Ishikawa (cell line): ENCODE data around the gene ADCY7.
A peak's percentile ranks its signal among the peaks of the same experiment; 100 is the strongest.

ENCODE experiments used
- CEBPB ChIP-seq: IDR thresholded peaks from 2 replicates; pipeline ENCODE4 v1.6.1; 2012
- CREB1 ChIP-seq: IDR thresholded peaks from 2 replicates; pipeline ENCODE4 v1.6.1; 2012; ENCODE audit warnings: low read depth
- EGR1 ChIP-seq: IDR thresholded peaks from 2 replicates; pipeline ENCODE4 v1.6.1; 2012
- EP300 ChIP-seq: IDR thresholded peaks from 2 replicates; pipeline ENCODE4 v1.6.1; 2012; ENCODE audit warnings: borderline replicate concordance
- FOXM1 ChIP-seq: IDR thresholded peaks from 2 replicates; pipeline ENCODE4 v1.6.1; 2012; ENCODE audit warnings: low read depth, borderline replicate concordance
- NFIC ChIP-seq: IDR thresholded peaks from 2 replicates; pipeline ENCODE4 v1.6.1; 2012
- RAD21 ChIP-seq: IDR thresholded peaks from 2 replicates; pipeline ENCODE4 v1.6.1; 2012; ENCODE audit warnings: low read depth
- REST ChIP-seq: IDR thresholded peaks from 2 replicates; pipeline ENCODE4 v1.6.1; 2012; ENCODE audit warnings: low read depth, mild to moderate bottlenecking
- TAF1 ChIP-seq: IDR thresholded peaks from 2 replicates; pipeline ENCODE4 v1.6.1; 2012; ENCODE audit warnings: low read depth, mild to moderate bottlenecking
- TCF12 ChIP-seq: IDR thresholded peaks from 2 replicates; pipeline ENCODE4 v1.6.1; 2012; ENCODE audit warnings: low read depth
- TEAD4 ChIP-seq: IDR thresholded peaks from 2 replicates; pipeline ENCODE4 v1.6.1; 2012
- USF1 ChIP-seq: IDR thresholded peaks from 2 replicates; pipeline ENCODE4 v1.6.1; 2012
- YY1 ChIP-seq: IDR thresholded peaks from 2 replicates; pipeline ENCODE4 v1.6.1; 2012; ENCODE audit warnings: low read depth
- ZBTB7A ChIP-seq: IDR thresholded peaks from 2 replicates; pipeline ENCODE4 v1.6.1; 2012; ENCODE audit warnings: low read depth
- TF ChIP-seq, protein P1 (sequence below): IDR thresholded peaks from 2 replicates; pipeline ENCODE4 v1.6.1; 2012

ADCY7 gene

DNA sequence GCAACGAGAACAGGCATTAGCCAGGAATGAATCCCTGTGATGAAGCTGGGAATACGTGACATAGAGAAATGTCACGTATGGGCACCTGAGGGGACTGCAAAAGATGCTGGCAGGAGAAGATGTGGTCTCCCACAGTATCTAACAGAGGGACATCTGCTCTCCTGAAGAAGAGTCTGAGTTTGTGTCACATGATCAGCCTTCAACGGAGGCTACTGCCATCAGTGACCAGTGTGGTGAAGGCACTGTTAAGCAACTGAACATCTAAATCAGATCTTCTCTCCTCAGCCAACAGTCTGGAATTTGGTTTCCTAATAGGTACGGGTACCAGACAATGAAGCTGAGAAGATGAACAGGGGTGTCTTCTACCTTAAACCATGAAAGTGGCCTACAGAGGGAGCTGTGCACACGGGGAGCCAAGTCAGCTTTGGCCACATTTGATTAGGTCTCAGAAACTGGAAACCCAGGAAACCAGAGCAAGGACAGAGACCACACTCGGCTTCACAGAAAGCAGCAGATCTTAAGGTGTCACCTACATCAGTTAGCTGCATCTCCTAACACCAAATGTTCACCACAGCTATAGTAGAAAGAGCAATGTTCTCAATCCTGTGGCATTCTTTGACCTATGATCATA is 60.6 kb downstream of the ADCY7 start:
- TF ChIP-seq TCF12 (no peak), TAF1 (no peak), RAD21 (peak; percentile 40)

DNA sequence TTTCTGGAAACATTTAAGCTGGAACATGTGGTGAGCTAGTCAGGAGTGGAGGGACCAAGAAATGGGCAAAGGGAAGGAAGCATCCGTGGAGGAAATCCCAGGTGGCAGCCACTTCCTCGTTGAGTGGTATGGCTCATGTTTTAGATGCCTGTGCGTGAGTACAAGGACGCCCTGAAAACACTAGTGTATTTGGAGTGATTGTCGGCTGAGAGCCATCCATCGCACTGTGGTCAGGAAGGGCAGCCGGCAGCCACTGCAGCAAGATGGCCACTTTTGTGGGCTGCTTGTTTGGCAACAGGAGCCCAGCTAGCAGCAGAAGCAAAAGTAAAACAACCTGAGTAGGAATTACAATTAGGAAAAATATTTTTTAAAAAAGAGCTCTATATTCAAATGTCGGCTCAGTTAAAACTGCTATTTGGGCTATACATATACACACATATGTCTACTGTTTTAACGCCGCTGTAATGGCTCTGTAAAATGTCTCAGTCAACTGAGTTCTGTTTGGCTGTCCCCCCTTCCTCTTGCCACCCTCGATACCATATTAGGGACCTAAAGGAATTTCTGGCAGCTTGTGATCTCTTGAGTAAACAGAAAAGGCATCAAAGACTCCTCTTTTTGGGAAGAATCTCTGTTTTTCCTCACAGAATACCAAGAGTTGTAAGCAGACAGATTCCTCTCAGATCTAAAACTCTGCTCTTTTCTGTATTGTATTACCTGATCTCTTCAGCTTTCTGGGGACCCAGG is 63.3 kb downstream of the ADCY7 start:
- TF ChIP-seq TAF1 (no peak), NFIC (no peak), YY1 (no peak), FOXM1 (no peak), TEAD4 (no peak)

DNA sequence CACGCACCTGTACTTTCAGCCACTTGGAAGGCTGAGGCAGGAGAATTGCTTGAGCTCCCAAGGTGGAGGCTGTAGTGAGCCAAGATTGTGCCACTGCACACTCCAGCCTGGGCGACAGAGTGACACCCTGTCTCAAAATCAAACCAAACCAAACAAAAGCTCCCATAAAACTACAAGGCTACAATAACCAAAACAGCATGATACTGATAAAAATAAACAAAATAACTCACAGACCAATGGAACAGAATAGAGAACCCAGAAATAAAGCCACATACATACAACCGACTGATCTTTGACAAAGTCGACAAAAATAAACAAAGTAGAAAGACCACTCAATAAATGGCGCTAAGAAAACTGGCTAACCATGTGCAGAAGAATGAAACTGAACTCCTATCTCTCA is 65.2 kb downstream of the ADCY7 start:
- TF ChIP-seq TCF12: no peak
- TF ChIP-seq CEBPB: no peak
- no peak for TF ChIP-seq CREB1
- TF ChIP-seq ZBTB7A: no peak
- no peak for TF ChIP-seq REST
- no peak for TF ChIP-seq YY1
- TF ChIP-seq NFIC: no peak
- TF ChIP-seq EP300: no peak
- TF ChIP-seq TEAD4: no peak
- no peak for TF ChIP-seq FOXM1
- TF ChIP-seq EGR1: no peak
- no peak for TF ChIP-seq RAD21
- TF ChIP-seq, protein P1, sequence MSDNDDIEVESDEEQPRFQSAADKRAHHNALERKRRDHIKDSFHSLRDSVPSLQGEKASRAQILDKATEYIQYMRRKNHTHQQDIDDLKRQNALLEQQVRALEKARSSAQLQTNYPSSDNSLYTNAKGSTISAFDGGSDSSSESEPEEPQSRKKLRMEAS: no peak
- no peak for TF ChIP-seq USF1
- TF ChIP-seq TAF1: no peak

DNA sequence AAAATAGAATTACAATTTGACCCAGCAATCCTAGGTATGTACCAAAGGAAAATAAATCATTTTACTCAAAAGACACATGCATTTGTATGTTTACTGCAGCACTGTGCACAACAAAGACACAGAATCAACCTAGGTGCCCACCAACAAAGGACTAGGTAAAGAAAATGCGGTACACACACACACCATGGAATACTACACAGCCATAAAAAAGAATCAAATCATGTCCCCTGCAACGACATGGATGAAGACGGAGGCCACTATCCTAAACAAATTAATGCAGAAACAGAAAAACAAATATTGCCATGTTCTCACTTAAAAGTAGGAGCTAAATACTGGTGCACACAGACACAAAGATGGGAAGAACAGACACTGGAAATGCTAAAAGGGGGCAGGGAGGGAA is 66.2 kb downstream of the ADCY7 start:
- TF ChIP-seq TAF1: no peak
- TF ChIP-seq RAD21: no peak
- TF ChIP-seq FOXM1: no peak
- no peak for TF ChIP-seq REST
- no peak for TF ChIP-seq YY1
- no peak for TF ChIP-seq TEAD4
- TF ChIP-seq CEBPB: no peak
- no peak for TF ChIP-seq TCF12
- no peak for TF ChIP-seq NFIC
- TF ChIP-seq USF1: no peak
- TF ChIP-seq ZBTB7A: no peak
- no peak for TF ChIP-seq EP300
- TF ChIP-seq, protein P1: no peak
- no peak for TF ChIP-seq CREB1

DNA sequence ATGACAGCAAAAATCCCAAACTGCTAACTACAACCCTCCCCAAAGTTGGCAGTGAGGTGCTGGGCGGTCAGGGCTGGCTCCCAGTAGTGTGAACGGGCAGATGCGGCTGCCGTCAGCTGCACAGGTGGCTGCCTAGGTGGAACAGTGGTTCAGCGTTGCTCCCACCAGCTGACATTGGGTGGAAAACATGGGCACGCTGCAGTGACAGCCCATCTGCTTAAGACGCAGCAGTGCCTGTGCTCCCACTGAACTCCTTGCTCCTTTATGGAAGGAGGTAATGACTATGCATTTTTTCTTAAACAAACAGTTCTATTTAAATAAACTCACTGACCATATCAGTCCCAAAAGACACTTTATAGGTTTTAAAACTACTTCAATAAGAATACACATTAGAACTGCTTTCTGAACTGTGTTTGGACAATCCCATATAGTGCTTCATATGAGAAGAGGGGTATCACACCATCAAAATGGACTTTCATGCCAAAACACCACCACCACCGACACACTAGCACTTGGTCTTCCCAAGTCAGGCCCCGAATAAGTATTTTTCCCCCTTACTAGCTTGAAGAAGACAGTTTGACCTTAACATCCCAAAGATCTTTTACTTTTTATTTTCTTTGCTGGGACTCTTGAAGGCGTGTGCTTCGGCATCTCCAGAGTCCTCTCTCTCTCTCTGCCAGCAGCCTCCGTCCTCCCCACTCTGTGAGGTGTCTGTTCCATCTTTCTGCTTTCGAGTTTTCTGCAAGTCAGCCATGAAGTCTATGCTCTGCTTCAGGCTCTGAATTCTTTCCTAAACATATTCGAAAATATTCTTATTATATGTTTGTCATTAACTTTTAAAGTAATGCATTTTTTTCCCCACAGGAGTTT is 68.0 kb downstream of the ADCY7 start:
- TF ChIP-seq NFIC (no peak), REST (no peak), USF1 (no peak), EGR1 (no peak), CEBPB (no peak), EP300 (no peak), TAF1 (no peak), YY1 (no peak), ZBTB7A (no peak), TEAD4 (no peak), FOXM1 (no peak), RAD21 (no peak), TCF12 (no peak), CREB1 (no peak)
- TF ChIP-seq, protein P1: no peak
